HG03175 (cell line): ENCODE data around the gene MCRIP2.
"Not testable (repeated sequence)": the region's sequence is repeated elsewhere in the genome, so short reads cannot be mapped to it uniquely, and the experiment has no call there.

ENCODE experiments used
- ATAC-seq: cut with Tn5 transposase; IDR thresholded peaks from one replicate; pipeline ENCODE4 v1.9.1; 2021; ENCODE audit warnings: mild to moderate bottlenecking, moderate library complexity; ENCODE audit not compliant: unreplicated experiment

MCRIP2 gene, protein sequence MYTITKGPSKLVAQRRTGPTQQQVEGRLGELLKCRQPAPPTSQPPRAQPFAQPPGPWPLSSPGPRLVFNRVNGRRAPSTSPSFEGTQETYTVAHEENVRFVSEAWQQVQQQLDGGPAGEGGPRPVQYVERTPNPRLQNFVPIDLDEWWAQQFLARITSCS

DNA sequence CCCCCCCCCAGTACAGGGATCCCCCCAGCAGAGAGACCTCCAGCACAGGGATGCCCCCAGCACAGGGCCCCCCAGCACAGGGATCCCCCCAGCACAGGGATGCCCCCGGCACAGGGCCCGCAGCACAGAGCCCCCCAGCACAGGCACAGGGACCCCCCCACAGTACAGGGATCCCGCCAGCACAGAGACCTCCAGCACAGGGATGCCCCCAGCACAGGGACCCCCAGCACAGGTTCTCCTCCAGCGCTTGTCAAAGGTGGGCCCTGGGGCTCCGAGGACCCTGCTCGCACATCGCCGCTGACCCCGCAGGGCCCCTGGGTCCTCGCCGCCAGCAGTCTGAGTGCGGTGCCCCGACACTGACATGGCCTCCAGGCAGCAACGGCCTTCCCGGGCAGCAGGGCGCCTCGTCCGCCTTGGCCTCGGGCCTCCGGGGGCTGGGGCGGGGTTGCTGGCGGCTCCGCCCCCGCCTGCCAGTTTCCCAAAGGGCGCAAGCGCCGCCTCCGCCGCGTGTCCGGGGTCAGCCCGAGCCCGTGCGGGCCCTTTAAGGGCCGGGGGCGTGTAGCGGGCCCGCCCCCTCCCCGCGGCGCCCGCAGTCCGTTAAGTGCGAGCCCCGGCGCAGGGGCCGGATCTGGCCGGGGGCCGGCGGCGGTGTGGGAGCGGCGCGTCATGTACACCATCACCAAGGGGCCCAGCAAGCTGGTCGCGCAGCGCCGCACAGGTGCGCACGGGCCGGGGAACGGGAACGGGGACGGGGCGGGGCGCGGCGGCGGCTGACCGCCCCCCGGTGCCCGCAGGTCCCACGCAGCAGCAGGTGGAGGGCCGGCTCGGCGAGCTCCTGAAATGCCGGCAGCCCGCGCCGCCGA, at the start of gene MCRIP2:
TSS of gene MCRIP2 (plus strand) at position 503 of the 863 bp plus-strand sequence. CDS start at position 667, 164 bp downstream.
- ATAC-seq: peak; percentile 51

DNA sequence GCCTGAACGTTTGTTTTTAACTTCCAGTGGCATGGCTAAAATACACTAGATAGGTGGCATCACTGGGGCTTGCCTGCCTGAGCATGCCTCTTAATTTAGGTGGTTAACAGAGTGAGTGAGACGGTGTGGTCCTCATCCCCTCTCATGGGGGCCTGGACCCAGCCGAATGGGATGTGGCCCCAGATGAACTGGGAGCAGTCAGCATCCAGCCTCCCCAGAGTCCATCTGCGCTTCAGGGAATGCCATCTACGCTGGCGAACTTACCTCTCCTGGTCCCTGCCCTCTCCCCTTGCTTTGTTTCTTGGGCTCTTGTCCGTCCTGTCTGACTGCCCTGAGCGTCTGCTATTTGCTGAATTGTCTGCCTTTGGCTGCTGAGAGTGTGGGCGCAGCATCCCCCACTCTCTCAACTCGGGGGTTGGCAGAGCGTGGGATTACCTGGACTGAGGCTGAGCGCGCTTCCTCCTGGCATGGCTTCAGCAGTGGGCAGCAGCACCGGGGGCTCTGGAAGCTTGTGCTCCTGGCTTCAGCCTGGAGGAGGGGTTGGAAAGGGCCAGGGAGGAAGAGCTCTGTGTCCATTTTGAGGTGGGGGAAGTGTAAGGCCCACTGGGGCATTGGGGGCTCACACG, 49.6 kb upstream of the MCRIP2 start:
- no peak for ATAC-seq

DNA sequence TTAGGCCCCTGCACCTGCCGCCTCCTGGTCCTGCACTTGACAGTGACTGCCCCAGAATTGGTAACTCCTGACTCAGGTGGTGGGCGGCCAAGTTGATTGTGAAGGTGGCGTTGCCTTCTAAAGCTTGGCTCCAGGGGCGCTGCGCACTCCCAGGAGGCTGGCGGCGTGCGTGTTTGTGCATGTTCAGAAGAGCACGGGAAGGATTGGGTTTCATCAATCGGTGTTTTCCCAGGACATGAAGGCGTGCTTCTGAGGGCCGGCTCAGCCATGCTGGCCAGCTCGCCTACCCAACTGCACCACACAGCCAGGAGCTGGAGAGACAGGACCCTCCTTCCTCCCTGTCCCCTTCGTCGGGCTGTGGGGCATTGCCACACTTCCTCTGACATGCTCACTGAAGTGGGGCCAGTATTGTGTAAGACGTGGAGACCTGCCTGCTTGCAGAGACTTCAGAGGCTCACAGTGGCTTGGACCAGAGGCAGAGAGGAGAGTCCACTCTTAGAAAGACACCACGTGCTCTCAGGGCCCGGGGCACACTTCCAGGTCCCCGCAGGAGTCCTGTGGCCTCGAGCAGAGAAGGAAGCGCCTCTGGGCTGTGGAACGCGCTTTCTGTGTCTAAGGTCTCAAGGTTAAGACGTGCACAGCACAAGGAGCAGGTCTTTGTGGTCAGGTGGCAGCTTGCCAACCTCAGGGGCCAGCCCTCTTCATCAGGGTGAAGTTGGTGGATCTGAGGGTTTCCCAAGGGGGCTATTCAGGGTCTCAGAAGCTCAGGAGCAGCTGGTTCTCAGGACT, 48.9 kb upstream of the MCRIP2 start:
- ATAC-seq: no peak

DNA sequence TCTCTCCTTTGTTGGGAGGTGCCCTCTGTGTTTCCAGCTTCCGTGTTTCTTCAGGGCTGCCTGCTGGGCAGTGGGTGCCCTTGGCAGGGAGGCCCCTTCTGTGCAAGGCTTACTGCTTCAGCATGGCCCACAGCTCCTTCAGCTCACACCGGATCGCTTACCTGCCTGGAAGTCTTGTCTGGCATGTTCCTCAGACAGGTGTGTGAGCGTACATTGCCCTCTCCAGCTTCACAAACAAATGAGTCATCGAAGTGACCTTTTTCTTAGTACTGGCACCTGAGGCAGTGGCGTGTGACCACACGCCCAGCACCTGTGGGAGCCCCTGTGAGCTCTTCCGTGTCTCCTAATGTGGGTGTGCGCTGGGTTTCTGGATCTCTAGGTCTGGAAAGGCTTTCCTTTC, 48.2 kb upstream of the MCRIP2 start:
- ATAC-seq: no peak

DNA sequence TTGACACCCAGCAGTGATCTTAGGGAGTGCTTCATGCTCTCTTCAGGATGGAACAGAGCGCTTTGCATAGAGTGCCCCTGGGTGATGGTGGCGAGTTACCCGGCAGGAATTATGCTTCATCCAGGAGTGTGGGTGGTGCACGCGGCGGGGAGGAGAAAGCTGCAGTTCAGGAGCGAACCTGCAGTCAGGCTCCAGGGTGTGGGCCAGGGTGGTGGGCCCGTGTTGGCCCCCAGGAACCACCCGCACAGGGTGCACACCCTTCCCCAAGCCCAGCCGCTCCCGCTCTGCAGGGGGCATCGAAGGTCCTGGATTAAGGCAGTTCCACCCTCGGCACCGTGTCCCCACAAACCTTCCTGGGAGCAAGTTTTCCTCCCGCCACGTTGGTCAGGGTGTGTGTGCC, 47.8 kb upstream of the MCRIP2 start:
- ATAC-seq: no peak

DNA sequence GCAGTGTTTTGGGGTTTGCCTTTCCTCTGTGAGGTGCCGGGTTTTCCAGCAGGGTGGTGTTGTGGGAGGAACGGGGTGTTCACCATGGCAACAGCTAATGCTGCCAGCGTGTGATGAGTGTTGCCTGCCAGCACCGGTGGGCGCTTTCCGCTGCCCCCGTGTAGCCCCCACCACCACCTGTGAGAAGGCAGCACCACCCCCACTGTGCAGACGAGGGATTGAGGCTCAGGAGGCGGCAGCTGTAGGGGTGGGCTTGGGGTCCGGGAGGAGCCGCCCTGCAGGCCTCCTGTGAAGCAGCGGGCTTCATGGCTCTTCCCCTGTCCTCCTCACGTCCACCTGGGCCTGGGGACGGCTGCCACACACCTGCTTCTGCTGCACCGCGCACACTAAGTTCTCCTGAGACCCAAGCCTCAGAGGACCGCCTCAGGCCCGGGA, 46.5 kb upstream of the MCRIP2 start:
- no peak for ATAC-seq

DNA sequence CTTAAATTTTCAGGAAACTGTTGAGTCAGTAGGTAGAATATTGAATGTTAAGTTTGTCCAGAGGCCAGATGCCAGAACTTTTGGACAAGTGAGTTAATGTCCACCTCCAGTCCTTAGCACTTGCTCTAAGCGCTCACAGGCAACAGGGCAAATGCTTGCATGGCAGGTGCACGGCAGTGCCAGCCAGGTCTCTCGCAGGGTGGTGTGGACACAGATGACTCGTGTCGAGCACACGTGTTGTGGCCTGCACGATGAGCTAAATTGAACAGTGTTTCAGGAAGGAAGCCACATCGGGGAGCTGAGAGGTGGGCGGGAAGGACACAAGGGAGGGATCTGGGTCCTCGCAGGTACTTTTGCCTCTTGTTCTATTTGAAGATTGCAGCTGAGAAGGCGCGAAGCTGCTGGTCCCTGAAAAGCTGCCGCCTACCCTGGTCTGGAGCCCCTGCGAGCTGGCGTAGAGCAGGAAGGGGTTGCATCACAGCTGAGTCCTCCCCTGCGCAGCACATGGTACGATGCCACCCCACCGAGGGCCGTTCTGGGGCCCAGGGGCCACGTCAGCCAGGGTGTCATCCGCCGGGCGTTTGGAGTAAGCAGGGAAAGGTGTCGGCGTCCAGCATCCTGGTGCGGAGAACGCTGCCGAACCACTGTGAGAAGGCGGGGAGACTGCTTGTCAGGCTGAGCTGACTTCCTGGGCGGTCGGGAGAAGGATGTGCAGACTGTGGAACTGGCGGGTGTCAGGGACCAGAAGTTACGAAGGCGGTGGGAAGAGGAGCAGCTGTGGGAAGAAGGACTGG, 45.5 kb upstream of the MCRIP2 start:
- no peak for ATAC-seq

DNA sequence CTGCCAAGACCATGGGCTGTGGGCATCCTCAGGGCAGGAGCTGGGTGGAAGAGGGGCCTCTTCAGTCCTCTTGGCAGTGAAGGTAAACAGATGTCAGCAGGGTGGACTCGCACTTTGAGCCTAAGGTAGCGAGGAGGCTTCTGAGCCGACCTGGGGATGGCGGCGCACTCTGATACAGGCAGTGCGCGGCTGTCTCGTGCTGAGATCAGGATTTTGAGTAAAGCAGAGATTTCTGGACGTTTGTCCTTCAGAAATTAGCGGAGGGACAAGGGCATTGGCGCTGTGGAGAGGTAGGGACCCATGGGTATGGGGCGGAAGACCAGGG, 44.9 kb upstream of the MCRIP2 start:
- no peak for ATAC-seq

DNA sequence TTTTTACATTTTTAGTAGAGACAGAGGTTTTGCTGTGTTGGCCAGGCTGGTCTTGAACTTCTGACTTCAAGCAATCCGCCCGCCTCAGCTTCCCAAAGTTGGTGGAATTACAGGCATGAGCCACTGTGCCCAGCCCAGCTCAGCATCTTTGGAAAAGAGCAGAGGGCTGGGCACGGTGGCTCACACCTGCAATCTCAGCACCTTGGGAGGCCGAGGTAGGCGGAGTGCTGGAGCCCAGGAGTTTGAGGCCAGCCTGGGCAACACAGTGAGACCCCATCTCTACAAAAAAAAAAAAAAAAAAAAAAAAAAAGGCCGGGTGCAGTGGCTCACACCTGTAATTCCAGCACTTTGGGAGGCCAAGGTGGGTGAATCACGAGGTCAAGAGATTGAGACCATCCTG, 44.0 kb upstream of the MCRIP2 start:
- not testable (repeated sequence) for ATAC-seq

DNA sequence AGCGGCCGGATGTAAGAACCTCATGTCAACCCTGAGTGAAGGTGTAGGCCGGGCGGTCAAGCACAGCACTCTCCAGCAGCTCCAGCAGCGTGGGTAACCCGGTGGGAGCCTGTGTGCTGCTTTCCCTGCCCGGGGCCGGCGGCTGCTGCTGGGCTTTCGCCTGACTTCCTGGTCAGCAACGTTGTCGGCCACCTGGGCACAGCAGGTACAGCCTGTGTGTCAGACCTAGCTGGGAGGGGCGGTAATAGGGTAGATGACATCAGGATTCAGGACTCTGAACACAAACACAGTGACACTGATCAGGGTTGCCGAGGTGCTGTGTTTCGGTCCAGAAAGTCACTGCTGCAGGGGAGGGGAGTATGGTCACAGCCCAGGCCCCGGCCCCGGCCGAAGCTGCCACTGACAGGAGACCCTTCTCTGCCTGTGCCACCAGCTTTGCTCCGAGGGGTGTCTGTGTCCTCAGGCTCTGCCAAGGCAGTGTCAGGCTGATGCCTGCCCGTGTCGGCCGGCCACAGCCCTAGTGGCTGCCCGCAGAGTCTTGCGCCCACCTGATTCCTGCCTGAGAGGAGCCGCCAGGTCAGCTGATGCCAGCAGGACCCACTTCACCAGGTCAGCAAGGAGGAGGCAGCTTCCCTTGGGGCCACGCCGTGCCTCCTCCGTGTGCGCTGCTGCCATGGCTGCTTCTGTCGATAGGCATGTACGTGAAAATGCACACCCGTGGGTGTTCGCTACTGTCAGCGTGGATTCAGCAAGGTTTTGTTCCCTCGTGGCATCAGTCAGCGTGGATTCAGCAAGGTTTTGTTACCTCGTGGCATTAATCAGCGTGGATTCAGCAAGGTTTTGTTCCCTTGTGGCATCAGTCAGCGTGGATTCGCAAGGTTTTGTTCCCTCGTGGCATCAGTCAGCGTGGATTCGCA, 42.5 kb upstream of the MCRIP2 start:
- ATAC-seq: no peak

DNA sequence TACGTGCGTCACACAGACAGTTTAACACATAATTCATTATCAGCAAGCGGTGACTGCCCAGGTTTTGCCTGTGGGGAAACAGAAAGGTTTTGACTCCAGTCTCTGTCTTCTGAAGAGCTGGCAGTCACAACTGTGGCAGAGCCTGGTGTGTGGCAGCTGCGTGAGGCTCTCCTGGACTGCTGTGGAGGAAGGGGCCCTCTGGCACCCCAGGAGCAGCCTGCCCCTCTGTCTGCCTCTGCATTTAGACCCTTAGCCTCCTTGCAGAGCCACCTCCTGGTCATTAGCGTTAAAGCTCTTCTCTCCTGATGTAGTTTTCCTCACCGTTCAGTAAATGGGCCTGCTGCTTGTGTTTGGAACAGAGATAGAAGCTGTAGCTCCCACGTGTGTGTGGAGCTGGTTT, 40.8 kb upstream of the MCRIP2 start:
- no peak for ATAC-seq

DNA sequence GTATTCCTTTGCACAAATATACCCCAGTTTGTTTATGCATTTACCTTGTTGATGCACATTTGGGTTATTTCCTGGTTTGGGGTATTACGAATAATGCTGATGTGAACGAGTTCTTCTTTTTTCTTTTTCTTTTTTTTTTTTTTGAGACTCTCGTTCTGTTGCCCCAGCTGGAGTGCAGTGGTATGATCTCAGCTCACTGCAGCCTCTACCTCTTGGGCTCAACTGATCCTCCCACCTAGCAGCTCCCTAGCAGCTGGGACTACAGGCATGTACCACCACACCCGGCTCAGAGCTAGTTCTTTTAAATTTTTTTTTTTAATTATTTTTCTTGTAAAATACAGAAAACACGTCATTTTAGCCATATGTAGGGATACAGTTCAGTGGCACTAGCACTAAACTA, 37.7 kb upstream of the MCRIP2 start:
- no peak for ATAC-seq

DNA sequence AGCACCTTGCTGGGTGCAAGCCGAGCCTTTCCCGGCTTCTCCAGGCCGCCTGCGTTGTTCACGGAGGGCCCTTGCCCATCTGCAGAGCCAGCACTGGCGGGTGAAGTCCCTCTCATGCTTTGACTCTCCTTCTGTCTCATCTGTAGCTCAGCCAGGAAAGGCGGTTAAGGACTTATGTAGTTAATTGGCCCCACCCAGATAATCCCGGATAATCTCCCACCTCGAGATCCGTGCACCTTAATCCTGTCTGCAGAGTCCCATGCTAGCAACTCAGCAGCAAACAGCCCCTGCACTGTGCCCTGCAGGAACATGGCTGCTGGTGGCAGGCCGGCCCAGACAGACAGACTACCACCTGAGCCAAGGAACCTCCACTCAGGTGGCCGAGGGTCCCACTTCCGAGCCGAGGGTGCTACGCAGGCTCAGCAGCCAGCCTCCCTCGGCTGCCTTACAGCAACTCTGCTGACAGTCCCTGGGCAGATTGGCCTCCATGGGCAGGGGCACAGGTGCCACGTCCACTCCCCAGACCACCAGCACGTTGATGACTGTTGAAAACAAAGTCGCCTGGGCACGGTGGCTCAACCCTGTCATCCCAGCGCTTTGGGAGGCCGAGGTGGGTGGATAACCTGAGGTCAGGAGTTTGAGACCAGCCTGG, 34.8 kb upstream of the MCRIP2 start:
- no peak for ATAC-seq

DNA sequence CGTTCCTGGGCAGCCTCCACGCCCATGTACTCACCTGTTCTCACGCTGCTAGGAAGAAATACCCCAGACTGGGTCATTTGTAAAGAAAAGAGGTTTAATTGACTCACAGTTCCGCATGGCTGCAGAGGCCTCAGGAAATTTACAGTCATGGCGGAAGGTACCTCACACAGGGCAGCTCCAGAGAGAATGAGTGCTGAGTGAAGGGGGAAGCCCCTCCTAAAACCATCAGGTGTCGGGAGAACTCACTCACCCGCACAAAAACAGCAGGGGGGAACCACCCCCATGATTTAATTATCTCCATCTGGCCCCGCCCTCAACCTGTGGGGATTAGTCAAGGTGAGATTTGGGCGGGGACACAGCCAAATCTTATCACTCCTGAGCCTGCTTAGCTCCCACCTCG, 33.6 kb upstream of the MCRIP2 start:
- no peak for ATAC-seq

DNA sequence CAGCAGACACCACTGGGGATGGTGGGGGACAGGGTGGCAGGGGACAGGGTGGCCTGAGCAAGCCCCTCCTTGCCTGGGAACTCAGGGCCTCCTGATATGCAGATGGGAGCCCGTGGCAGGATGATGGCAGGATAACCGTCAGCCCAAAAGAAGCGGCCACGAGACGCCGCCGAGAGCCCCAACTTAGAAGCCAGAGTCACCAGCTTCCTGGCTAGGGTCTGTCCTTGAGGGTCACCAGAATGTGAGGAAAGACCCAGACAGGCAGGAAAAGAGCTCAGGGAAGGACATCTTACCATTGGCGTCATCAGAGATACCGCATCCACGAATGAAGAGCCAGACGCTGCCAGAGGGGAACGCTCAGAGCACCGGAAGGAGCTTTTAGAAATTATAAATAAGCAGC, 32.3 kb upstream of the MCRIP2 start:
- ATAC-seq: no peak

DNA sequence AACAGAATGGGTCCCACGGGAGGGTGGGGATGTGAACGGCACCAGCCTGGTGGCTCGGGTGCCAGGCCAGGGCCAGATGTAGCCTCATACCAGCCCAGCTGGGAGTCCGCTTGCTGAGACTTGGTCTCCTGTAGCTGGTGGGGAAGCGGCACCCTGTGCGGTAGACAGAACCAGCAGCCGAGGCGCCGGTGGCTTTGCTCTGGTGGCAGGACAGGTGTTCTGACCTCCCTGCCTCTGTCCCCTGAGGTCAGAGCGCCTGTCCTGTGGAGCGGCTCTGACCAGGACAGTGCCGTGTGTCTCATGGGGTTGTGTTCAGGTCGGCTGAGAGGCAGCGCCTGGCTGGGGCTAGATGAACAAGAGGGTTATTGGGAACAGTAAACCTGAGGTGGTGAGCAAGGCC, 31.6 kb upstream of the MCRIP2 start:
- ATAC-seq: no peak

DNA sequence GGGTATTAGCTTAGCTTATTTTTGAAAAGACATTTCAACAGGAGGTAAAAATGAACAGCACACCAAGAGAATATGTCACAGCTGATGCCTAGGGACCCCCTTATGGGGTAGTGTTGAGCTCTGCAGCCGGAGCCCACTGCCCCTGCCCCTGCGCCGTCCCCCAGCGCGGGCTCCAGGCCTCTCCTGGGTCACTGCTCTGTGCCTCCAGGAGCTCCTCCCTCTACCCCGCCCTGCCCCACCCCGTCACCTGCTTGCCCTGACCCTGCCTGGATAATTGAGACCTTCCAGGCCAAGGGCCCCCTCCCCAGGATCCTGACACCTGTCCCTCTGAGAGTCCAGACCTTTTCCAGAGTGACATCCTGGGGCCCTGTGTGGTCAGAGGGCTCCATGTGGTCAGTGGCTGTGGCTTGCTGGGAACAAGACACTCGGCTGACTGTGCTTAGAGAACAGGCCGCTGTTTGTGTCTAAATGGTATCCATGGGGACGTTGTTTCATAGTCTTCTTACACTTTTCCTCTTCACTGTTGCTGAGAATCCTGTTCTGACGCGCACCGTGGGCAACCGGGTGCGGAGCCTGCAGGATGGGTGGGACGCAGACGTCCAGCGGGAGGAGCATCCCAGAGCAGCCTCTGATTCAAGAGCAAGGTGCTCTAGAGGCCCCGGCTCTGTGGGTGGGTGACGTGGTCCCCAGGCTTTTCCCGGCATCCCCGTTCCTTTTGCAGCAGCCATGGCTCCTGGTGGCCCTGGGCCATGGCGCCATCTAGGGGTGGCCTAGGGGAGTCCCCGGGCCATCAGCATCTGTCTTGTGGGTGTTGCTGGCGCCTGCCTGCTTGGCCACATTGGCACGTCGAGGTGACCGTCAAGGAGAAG, 30.9 kb upstream of the MCRIP2 start:
- ATAC-seq: no peak

DNA sequence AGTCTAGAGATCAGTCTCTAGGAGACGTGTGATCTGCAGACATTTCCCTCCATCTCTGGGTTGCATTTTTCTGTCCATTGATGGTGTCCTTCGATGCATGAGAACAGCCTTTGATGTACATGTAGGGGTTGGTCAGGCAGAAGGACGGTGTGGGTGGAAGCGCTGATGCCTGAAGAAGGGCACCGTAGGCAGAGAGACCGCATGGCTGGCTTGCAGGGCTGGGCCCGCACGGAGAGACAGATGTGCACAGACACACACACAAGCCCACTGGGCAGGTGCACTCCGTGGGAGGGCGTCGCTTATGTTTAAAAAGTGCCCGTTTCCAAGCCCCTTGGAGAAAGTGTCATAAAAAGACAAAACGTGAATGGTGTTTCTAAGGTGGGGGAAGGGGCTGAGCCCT, 26.5 kb upstream of the MCRIP2 start:
- no peak for ATAC-seq
